HUES48 (cell line): ENCODE results near the gene HAPLN2.

Source experiments
- H3K27ac ChIP-seq: one replicate; pipeline ENCODE4 v1.7.0; 2013; ENCODE audit warnings: low read depth, low read length, inconsistent platforms
- H3K27me3 ChIP-seq: 2 replicates; pipeline ENCODE4 v1.6.1; 2013; ENCODE audit warnings: mild to moderate bottlenecking, low read length; ENCODE audit not compliant: control insufficient read depth, insufficient read depth
- H3K36me3 ChIP-seq: 2 replicates; pipeline ENCODE4 v1.6.1; 2013; ENCODE audit warnings: low read length; ENCODE audit not compliant: control insufficient read depth, insufficient read depth
- H3K4me1 ChIP-seq: 2 replicates; pipeline ENCODE4 v1.6.1; 2013; ENCODE audit warnings: mild to moderate bottlenecking, low read length; ENCODE audit not compliant: control insufficient read depth, insufficient read depth
- H3K4me3 ChIP-seq: 2 replicates; pipeline ENCODE4 v1.5.1; 2013; ENCODE audit warnings: mild to moderate bottlenecking, low read depth, low read length
- H3K9ac ChIP-seq: 2 replicates; pipeline ENCODE4 v1.6.1; 2013; ENCODE audit warnings: mild to moderate bottlenecking, low read depth, low read length, moderate library complexity
- H3K9me3 ChIP-seq: 2 replicates; pipeline ENCODE4 v1.6.1; 2013; ENCODE audit warnings: low read length; ENCODE audit not compliant: control insufficient read depth, insufficient read depth

Gene HAPLN2

GRCh38 chr1:156665539-156665938 lies 46.3 kb downstream of the HAPLN2 start:
- H3K36me3 ChIP-seq: no peaks in the 10 kb centered on the region
- H3K9ac ChIP-seq: peak overlapping the region; percentile 12; the same call in 1 of the 2 replicates
- H3K27ac ChIP-seq: peak overlapping the region; percentile 91
- no peaks in the 10 kb centered on the region for H3K27me3 ChIP-seq
- H3K4me3 ChIP-seq: no peak overlapping the region
- no peaks in the 10 kb centered on the region for H3K9me3 ChIP-seq
- H3K4me1 ChIP-seq: peaks cover 81% of the 10 kb centered on the region

GRCh38 chr1:156666862-156667609 lies 47.8 kb downstream of the HAPLN2 start:
- Histone ChIP-seq H3K9me3 (no peaks in the 10 kb centered on the region), H3K27ac (peak overlapping the region; percentile 85), H3K4me1 (peaks cover 69% of the 10 kb centered on the region), H3K36me3 (peaks cover 9% of the 10 kb centered on the region), H3K27me3 (no peaks in the 10 kb centered on the region), H3K9ac (no peak overlapping the region), H3K4me3 (no peak overlapping the region)

GRCh38 chr1:156667610-156667967 lies 48.4 kb downstream of the HAPLN2 start:
- Histone ChIP-seq H3K27me3 (no peaks in the 10 kb centered on the region), H3K9me3 (no peaks in the 10 kb centered on the region), H3K36me3 (peaks cover 14% of the 10 kb centered on the region), H3K4me1 (peaks cover 65% of the 10 kb centered on the region), H3K4me3 (no peak overlapping the region), H3K9ac (no peak overlapping the region; the same call in 1 of the 2 replicates), H3K27ac (peak overlapping the region; percentile 85)

GRCh38 chr1:156667968-156668709 lies 48.9 kb downstream of the HAPLN2 start:
- H3K27ac ChIP-seq: peak overlapping the region; percentile 85
- peaks cover 64% of the 10 kb centered on the region for H3K4me1 ChIP-seq
- no peaks in the 10 kb centered on the region for H3K9me3 ChIP-seq
- no peak overlapping the region for H3K4me3 ChIP-seq
- H3K9ac ChIP-seq: no peak overlapping the region; the same call in 1 of the 2 replicates
- H3K27me3 ChIP-seq: no peaks in the 10 kb centered on the region
- peaks cover 20% of the 10 kb centered on the region for H3K36me3 ChIP-seq

GRCh38 chr1:156668801-156669637 lies 49.8 kb downstream of the HAPLN2 start:
- Histone ChIP-seq H3K4me1 (peaks cover 63% of the 10 kb centered on the region), H3K27ac (peak overlapping the region; percentile 85), H3K4me3 (no peak overlapping the region)

GRCh38 chr1:156669794-156670193 lies 50.6 kb downstream of the HAPLN2 start:
- H3K27ac ChIP-seq: peak overlapping the region; percentile 85
- no peaks in the 10 kb centered on the region for H3K9me3 ChIP-seq
- H3K36me3 ChIP-seq: peaks cover 28% of the 10 kb centered on the region
- H3K4me3 ChIP-seq: no peak overlapping the region
- H3K27me3 ChIP-seq: no peaks in the 10 kb centered on the region
- H3K4me1 ChIP-seq: peaks cover 63% of the 10 kb centered on the region
- no peak overlapping the region for H3K9ac ChIP-seq

More at GRCh38 chr1:156668801-156669637, 49.8 kb downstream of the HAPLN2 start:
- H3K9ac ChIP-seq: no peak overlapping the region
- no peaks in the 10 kb centered on the region for H3K9me3 ChIP-seq
- H3K27me3 ChIP-seq: no peaks in the 10 kb centered on the region
- H3K36me3 ChIP-seq: peaks cover 22% of the 10 kb centered on the region

- no peak overlapping the region for H3K27ac ChIP-seq
- H3K9me3 ChIP-seq: no peaks in the 10 kb centered on the region
- no peak overlapping the region for H3K4me3 ChIP-seq
- peaks cover 64% of the 10 kb centered on the region for H3K4me1 ChIP-seq
- H3K36me3 ChIP-seq: peaks cover 31% of the 10 kb centered on the region
- no peak overlapping the region for H3K9ac ChIP-seq
- no peaks in the 10 kb centered on the region for H3K27me3 ChIP-seq
Observed at GRCh38 chr1:156670359-156670758, 51.1 kb downstream of the HAPLN2 start.

GRCh38 chr1:156670791-156671190 lies 51.6 kb downstream of the HAPLN2 start:
- no peak overlapping the region for H3K9ac ChIP-seq
- no peaks in the 10 kb centered on the region for H3K9me3 ChIP-seq
- H3K4me3 ChIP-seq: no peak overlapping the region
- peaks cover 2% of the 10 kb centered on the region; the same call in 1 of the 2 replicates for H3K27me3 ChIP-seq
- H3K4me1 ChIP-seq: peaks cover 64% of the 10 kb centered on the region
- H3K36me3 ChIP-seq: peaks cover 31% of the 10 kb centered on the region
- no peak overlapping the region for H3K27ac ChIP-seq

GRCh38 chr1:156671804-156672203 lies 52.6 kb downstream of the HAPLN2 start:
- H3K4me3 ChIP-seq: no peak overlapping the region
- H3K9me3 ChIP-seq: no peaks in the 10 kb centered on the region
- peaks cover 4% of the 10 kb centered on the region; the same call in 1 of the 2 replicates for H3K27me3 ChIP-seq
- peaks cover 31% of the 10 kb centered on the region for H3K36me3 ChIP-seq
- no peak overlapping the region for H3K9ac ChIP-seq
- peak overlapping the region; percentile 4 for H3K27ac ChIP-seq
- H3K4me1 ChIP-seq: peaks cover 69% of the 10 kb centered on the region

- peak overlapping the region; percentile 44 for H3K9ac ChIP-seq
- no peaks in the 10 kb centered on the region for H3K9me3 ChIP-seq
- peaks cover 31% of the 10 kb centered on the region for H3K36me3 ChIP-seq
- peak overlapping the region; percentile 46 for H3K4me3 ChIP-seq
- peaks cover 64% of the 10 kb centered on the region for H3K4me1 ChIP-seq
- H3K27ac ChIP-seq: peak overlapping the region; percentile 99
- peaks cover 4% of the 10 kb centered on the region; the same call in 1 of the 2 replicates for H3K27me3 ChIP-seq
Observed at GRCh38 chr1:156673387-156674121, 54.3 kb downstream of the HAPLN2 start.
